Spleen (tissue), 11 donors: ENCODE measurements around the gene MYO1A. TPM values are rescaled to one million over a fixed set of nuclear protein-coding genes. Genes with fewer than 3 reads are reported as not detected.
"Not testable (repeated sequence)": the region's sequence is repeated elsewhere in the genome, so short reads cannot be mapped to it uniquely, and the experiment has no call there.

Source experiments
- DNase-seq: peaks from one replicate; pipeline ENCODE4 v3.0.0-alpha.2; 2020
- H3K27ac ChIP-seq, 8 donors: fragments of 200-600 bp; sonication (generic) in 7 of 8; 1 replicate in 4 of 8; 2 replicates in 4 of 8; pipeline versions ENCODE4 v1.5.0 to v1.8.0; 2016 to 2021; ENCODE audit warnings: inconsistent platforms in 4 of 8, mild to moderate bottlenecking in 4 of 8, moderate library complexity in 1 of 8
- H3K27me3 ChIP-seq, 7 donors: fragments of 200-600 bp; sonication (generic) in 6 of 7; replicated peaks in 1 of 7; 1 replicate in 4 of 7; 2 replicates in 3 of 7; pipeline versions ENCODE4 v1.5.0 to v1.8.0; 2016 to 2021; ENCODE audit warnings: inconsistent platforms in 3 of 7, mild to moderate bottlenecking in 1 of 7
- H3K36me3 ChIP-seq, 6 donors: fragments of 200-600 bp; sonication (generic) in 5 of 6; 1 replicate in 4 of 6; 2 replicates in 2 of 6; pipeline versions ENCODE4 v1.5.0 to v1.8.0; 2016 to 2021; ENCODE audit warnings: inconsistent platforms in 2 of 6
- H3K4me1 ChIP-seq, 6 donors: fragments of 200-600 bp; sonication (generic) in 5 of 6; 1 replicate in 3 of 6; 2 replicates in 3 of 6; pipeline versions ENCODE4 v1.5.0 to v1.8.0; 2016 to 2021; ENCODE audit warnings: inconsistent platforms in 3 of 6
- H3K4me3 ChIP-seq, 8 donors: fragments of 200-600 bp; sonication (generic) in 7 of 8; 1 replicate in 4 of 8; 2 replicates in 4 of 8; pipeline versions ENCODE4 v1.5.0 to v1.8.0; 2016 to 2021; ENCODE audit warnings: inconsistent platforms in 4 of 8, mild to moderate bottlenecking in 4 of 8, moderate library complexity in 2 of 8
- H3K9me3 ChIP-seq, 8 donors: fragments of 200-600 bp; sonication (generic) in 7 of 8; 1 replicate in 4 of 8; 2 replicates in 4 of 8; pipeline versions ENCODE4 v1.5.0 to v1.8.0; 2016 to 2021; ENCODE audit warnings: inconsistent platforms in 4 of 8
- CTCF ChIP-seq, 11 experiments: fragments of 200-600 bp in 7 of 11; fragments of 450-650 bp in 4 of 11; sonication (generic) in 4 of 11; IDR thresholded peaks in 8 of 11; conservative IDR thresholded peaks in 3 of 11; 1 replicate in 7 of 11; 2 replicates in 4 of 11; pipeline versions ENCODE4 v1.4.0 to v1.8.0; 2016 to 2021; ENCODE audit warnings: antibody characterized with exemption in 11 of 11, inconsistent platforms in 4 of 11, mild to moderate bottlenecking in 1 of 11
- POLR2A ChIP-seq, 3 donors: fragments of 450-650 bp; IDR thresholded peaks; one replicate each; pipeline ENCODE4 v1.5.1; 2017; ENCODE audit warnings: antibody characterized with exemption in 3 of 3, mild to moderate bottlenecking in 1 of 3
- POLR2AphosphoS5 ChIP-seq, 3 donors: sonication (generic); formaldehyde crosslinking; IDR thresholded peaks; one replicate each; pipeline ENCODE4 v1.5.1; 2017; ENCODE audit warnings: antibody characterized with exemption in 3 of 3
- WGBS, 5 donors: extraction: QIAGEN DNeasy Blood & Tissue Kit in 3 of 5; methylation state at CpG; one replicate each; pipeline versions ENCODE4 v1.1.5 to v1.1.7; 2013 to 2018; 5-methylcytosine and 5-hydroxymethylcytosine counted together
- intact Hi-C: fragments of 100-400 bp; cut with DNase I; formaldehyde crosslinking; loops from one replicate; pipeline ENCODE4 v1.15.0; 2023; ENCODE audit warnings: low total_unique reads
- polyA plus RNA-seq, 3 donors: library from polyadenylated mRNA; stranded (reverse); fragments of 200-250 nt; gene quantifications; one replicate each; pipeline ENCODE4 v1.2.1, GENCODE V29; 2013
- total RNA-seq, 7 donors: library from RNA; depleted of rRNA in 3 of 7; stranded (reverse); fragments of >200 nt in 3 of 7; fragmentation: NEBNext Ultra II Directional in 4 of 7; extraction: Animal tissue kit (Norgen Biotek cat#: 25700) in 4 of 7; gene quantifications; one replicate each; pipeline versions ENCODE4 v1.1.0 to v1.2.1, GENCODE V29; 2016 to 2021
- donor health status: healthy with polysubstance abuse.
- donor health status: DM: no; HTN: no; CAD: no; lungs with moderate emphysema.
- donor health status: DM: no; HTN: no; CAD: no.
- donor health status: Bipolar disorder and iron deficiency.
- donor health status: healthy.
- donor health status: DM: no; HTN: no; CAD: no.
- donor health status: DM: yes; HTN: yes; CAD: no.

MYO1A gene
- total and polyA plus RNA-seq, 10 donors = 0.12 to 1.4 (median 0.22) TPM; not detected in 1

GRCh38 chr12:56987551-56988053 lies 62.3 kb downstream of the MYO1A start:
- peak; percentile 94 for DNase-seq
- peaks cover 17 to 56% (median 41%) of the 10 kb centered on the region in 6 donors for H3K4me1 ChIP-seq
- WGBS, 5 donors = 18 to 25% (median 23%) methylated on average over 9 to 11 of the region's 11 CpGs
- intact Hi-C loops = loop anchor here (5.0 kb wide), 1 partner anchor 150 kb away; no protein-coding TSS in a partner anchor
- no peaks in the 10 kb centered on the region for H3K27me3 ChIP-seq
- TF ChIP-seq POLR2AphosphoS5 (IDR thresholded peaks at IDR 0.05) (peak in 1 of 3 donors; percentile 63), POLR2A (IDR thresholded peaks at IDR 0.05) (no peak), CTCF (IDR thresholded peaks at IDR 0.05 in 8 of 11, conservative IDR thresholded peaks at IDR 0.05 in 3 of 11) (peak; percentile 82 to 98 (median 95))
- peak overlapping the region in 1 of 8 donors; percentile 39 for H3K4me3 ChIP-seq
- H3K27ac ChIP-seq = peak overlapping the region in 5 of 8 donors; percentile 29 to 67 (median 64)
- H3K9me3 ChIP-seq = no peaks in the 10 kb centered on the region
- no peaks in the 10 kb centered on the region for H3K36me3 ChIP-seq

- Histone ChIP-seq H3K4me1 (peaks cover 17 to 50% (median 38%) of the 10 kb centered on the region in 6 donors), H3K27ac (peak overlapping the region in 3 of 8 donors; percentile 53 to 67 (median 67)), H3K27me3 (no peaks in the 10 kb centered on the region), H3K36me3 (no peaks in the 10 kb centered on the region), H3K4me3 (peak overlapping the region in 1 of 8 donors; percentile 39), H3K9me3 (no peaks in the 10 kb centered on the region)
- intact Hi-C loops = loop anchor here (5.0 kb wide), 1 partner anchor 150 kb away; no protein-coding TSS in a partner anchor
- DNase-seq = no peak
- no peak for TF ChIP-seq POLR2AphosphoS5 (IDR thresholded peaks at IDR 0.05)
- TF ChIP-seq POLR2A (IDR thresholded peaks at IDR 0.05) = no peak
- TF ChIP-seq CTCF (IDR thresholded peaks at IDR 0.05 in 8 of 11, conservative IDR thresholded peaks at IDR 0.05 in 3 of 11) = no peak
Measured at GRCh38 chr12:56987011-56987410, 62.9 kb downstream of the MYO1A start.

GRCh38 chr12:56985714-56986113 lies 64.2 kb downstream of the MYO1A start:
- peaks cover 8 to 37% (median 26%) of the 10 kb centered on the region in 6 donors for H3K4me1 ChIP-seq
- DNase-seq, H3K27ac ChIP-seq, H3K4me3 ChIP-seq, H3K27me3 ChIP-seq, H3K9me3 ChIP-seq, H3K36me3 ChIP-seq: not testable (repeated sequence)
- 67 to 89% (median 81%) methylated on average over 2 to 5 of the region's 6 CpGs for WGBS, 5 donors
- intact Hi-C loops = loop anchor here (5.0 kb wide), 1 partner anchor 148 kb away; no protein-coding TSS in a partner anchor

DNA sequence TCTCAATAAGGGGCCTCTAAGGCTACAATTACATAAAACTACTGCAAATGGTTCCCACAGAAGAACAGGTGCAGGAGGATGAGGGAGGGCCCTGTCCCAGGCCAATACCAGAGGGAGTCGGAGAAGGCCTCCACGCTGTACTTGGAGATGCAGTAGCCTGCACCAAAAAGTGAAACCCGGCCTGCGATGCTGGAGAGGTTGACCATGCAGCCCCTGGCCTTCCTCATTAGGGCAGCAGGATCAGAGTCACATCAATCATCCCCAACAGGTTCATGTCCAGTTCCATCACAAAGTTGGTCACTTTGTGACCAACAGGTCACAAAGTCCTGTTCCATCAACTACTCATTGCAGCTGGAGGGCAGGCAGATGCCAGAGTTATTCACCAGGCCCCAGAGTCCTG lies 66.5 kb downstream of the MYO1A start:
- Histone ChIP-seq H3K4me1 (peaks cover 8 to 15% (median 14%) of the 10 kb centered on the region in 6 donors), H3K9me3 (no peaks in the 10 kb centered on the region), H3K36me3 (peaks cover 0 to 6% (median 0%) of the 10 kb centered on the region in 6 donors), H3K4me3 (no peak overlapping the region), H3K27ac (no peak overlapping the region), H3K27me3 (no peaks in the 10 kb centered on the region)
- TF ChIP-seq CTCF (IDR thresholded peaks at IDR 0.05 in 8 of 11, conservative IDR thresholded peaks at IDR 0.05 in 3 of 11) = no peak
- no peak for TF ChIP-seq POLR2A (IDR thresholded peaks at IDR 0.05)
- TF ChIP-seq POLR2AphosphoS5 (IDR thresholded peaks at IDR 0.05) = no peak
- intact Hi-C loops = no loop called here
- no peak for DNase-seq
- WGBS, 5 donors = 74 to 97% (median 94%) methylated on average over 4 of the region's 4 CpGs

DNA sequence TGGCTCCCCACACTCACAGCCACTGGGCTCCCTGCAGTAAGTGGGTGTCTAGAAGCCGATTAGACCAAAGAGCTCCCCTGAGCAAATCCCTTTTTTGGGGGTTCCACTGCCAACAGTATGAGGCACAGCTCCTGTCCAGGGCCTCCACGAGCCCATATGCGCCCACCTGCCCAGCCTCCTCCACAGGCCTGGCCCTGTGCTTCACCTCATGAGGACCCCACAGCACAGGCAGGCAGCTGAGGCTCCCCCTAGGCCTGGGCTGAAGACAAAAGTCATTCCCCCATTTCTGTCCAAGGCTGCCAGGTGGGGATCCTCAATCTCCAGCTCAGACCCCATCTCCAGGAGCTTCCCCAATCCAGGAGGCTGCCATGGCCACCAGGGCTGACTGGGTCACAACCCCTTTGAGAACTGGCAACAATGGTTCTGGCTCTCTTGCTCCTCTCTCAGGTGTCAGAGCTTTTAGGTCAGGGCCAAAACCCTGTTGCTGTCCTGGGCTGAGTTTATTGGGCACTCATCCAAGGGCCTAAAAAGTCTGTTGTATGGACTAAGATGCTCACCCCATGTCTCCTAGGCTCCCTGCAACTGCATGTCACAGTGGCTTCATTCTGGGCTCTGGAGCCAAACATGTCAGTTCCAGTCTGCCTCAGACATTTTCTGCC lies 67.2 kb downstream of the MYO1A start:
- DNase-seq, intact Hi-C loops, H3K27me3 ChIP-seq, H3K9me3 ChIP-seq, H3K4me3 ChIP-seq, H3K4me1 ChIP-seq, H3K27ac ChIP-seq, H3K36me3 ChIP-seq: not testable (repeated sequence)
- 70 to 92% (median 86%) methylated on average over 2 to 3 of the region's 3 CpGs for WGBS, 5 donors
